H1 (cell line): ENCODE data around the gene ITM2B. TPM values are rescaled to one million over a fixed set of nuclear protein-coding genes. Genes with fewer than 3 reads are reported as not detected.

Experiments used
- CTCF ChIA-PET: fragments of 300-600 bp; sonication (Branson Sonifier 250); formaldehyde crosslinking; loops from one replicate; lab custom pipeline; 2021; ENCODE audit not compliant: partially characterized antibody; lab: Charles Lee
- POLR2A ChIA-PET: fragments of 300-600 bp; sonication (Branson Sonifier 250); formaldehyde crosslinking; loops from one replicate; lab custom pipeline; 2021; ENCODE audit warnings: inconsistent platforms; ENCODE audit not compliant: partially characterized antibody; lab: Charles Lee
- DNase-seq, 2 experiments: peaks; one replicate each; pipeline versions ENCODE4 v3.0.0 to v3.0.0-alpha.2; 2010 to 2022; ENCODE audit warnings: low spot score in 2 of 2, low read depth in 1 of 2, mixed read lengths in 1 of 2
- FAIRE-seq: peaks from 2 replicates; lab custom pipeline; 2011; peaks lifted over from hg19 to GRCh38; lab: Jason Lieb, UNC
- H2AFZ ChIP-seq: 2 replicates; pipeline ENCODE4 v1.8.1; 2012; ENCODE audit warnings: low read length, inconsistent platforms
- H2AK5ac ChIP-seq: 2 replicates; pipeline ENCODE4 v1.6.1; 2013; ENCODE audit warnings: low read depth, low read length
- H2BK120ac ChIP-seq: replicated peaks from 2 replicates; pipeline ENCODE3; 2013; ENCODE audit warnings: low read depth, low read length, inconsistent platforms
- H2BK12ac ChIP-seq: 2 replicates; pipeline ENCODE4 v1.6.1; 2013; ENCODE audit warnings: low read depth, low read length
- H2BK15ac ChIP-seq: 2 replicates; pipeline ENCODE4 v1.6.1; 2013; ENCODE audit warnings: low read length
- H2BK20ac ChIP-seq: 2 replicates; pipeline ENCODE4 v1.6.1; 2013; ENCODE audit warnings: low read length
- H2BK5ac ChIP-seq: 2 replicates; pipeline ENCODE4 v1.6.1; 2013; ENCODE audit warnings: low read depth, low read length
- H3K14ac ChIP-seq: 2 replicates; pipeline ENCODE4 v1.6.1; 2013; ENCODE audit warnings: inconsistent platforms; ENCODE audit not compliant: insufficient read length
- H3K18ac ChIP-seq: 2 replicates; pipeline ENCODE4 v1.6.1; 2013; ENCODE audit warnings: low read length; ENCODE audit errors: extremely low read depth
- H3K23ac ChIP-seq: 2 replicates; pipeline ENCODE4 v1.6.1; 2013; ENCODE audit warnings: inconsistent platforms; ENCODE audit not compliant: insufficient read length
- H3K23me2 ChIP-seq: 2 replicates; pipeline ENCODE4 v1.6.1; 2013; ENCODE audit warnings: low read depth, low read length
- H3K27ac ChIP-seq: 2 replicates; pipeline ENCODE4 v1.6.1; 2011; ENCODE audit warnings: low read depth, low read length, inconsistent platforms
- H3K27me3 ChIP-seq, 4 experiments: replicated peaks in 1 of 4; 1 replicate in 1 of 4; 2 replicates in 3 of 4; pipeline versions ENCODE4 v1.6.1 to v1.8.1; 2011 to 2013; ENCODE audit warnings: low read length in 3 of 4, mild to moderate bottlenecking in 3 of 4, inconsistent platforms in 2 of 4, mixed read lengths in 2 of 4, moderate library complexity in 1 of 4; ENCODE audit not compliant: control insufficient read depth in 3 of 4, insufficient read depth in 3 of 4; ENCODE audit errors: extremely low read depth in 1 of 4
- H3K36me3 ChIP-seq, 4 experiments: 2 replicates each; pipeline versions ENCODE4 v1.6.1 to v1.8.1; 2011 to 2013; ENCODE audit warnings: mild to moderate bottlenecking in 4 of 4, low read length in 3 of 4, moderate library complexity in 2 of 4, control low read depth in 1 of 4, inconsistent platforms in 1 of 4; ENCODE audit not compliant: insufficient read depth in 4 of 4, control insufficient read depth in 2 of 4
- H3K4ac ChIP-seq: replicated peaks from 2 replicates; pipeline ENCODE3; 2013; ENCODE audit warnings: low read length, low read depth, mixed read lengths, inconsistent platforms; ENCODE audit not compliant: insufficient read length
- H3K4me1 ChIP-seq, 4 experiments: replicated peaks in 1 of 4; 1 replicate in 1 of 4; 2 replicates in 3 of 4; pipeline versions ENCODE4 v1.6.1 to v1.8.1; 2011 to 2013; ENCODE audit warnings: low read length in 3 of 4, inconsistent platforms in 2 of 4, mixed read lengths in 1 of 4; ENCODE audit not compliant: insufficient read depth in 4 of 4, control insufficient read depth in 3 of 4
- H3K4me2 ChIP-seq, 2 experiments: 2 replicates each; pipeline versions ENCODE4 v1.6.1 to v1.8.1; 2011 to 2013; ENCODE audit warnings: low read depth in 2 of 2, low read length in 2 of 2, control low read depth in 1 of 2, inconsistent platforms in 1 of 2, mild to moderate bottlenecking in 1 of 2; ENCODE audit not compliant: insufficient read depth in 1 of 2
- H3K4me3 ChIP-seq, 4 experiments: fragments of 200-600, 300-600 bp in 1 of 4; sonication (generic), shearing (Covaris generic), sonication (Bioruptor Twin) in 1 of 4; 2 replicates each; pipeline versions ENCODE4 v1.5.1 to v1.8.1; 2011 to 2016; ENCODE audit warnings: low read length in 4 of 4, low read depth in 3 of 4, control low read depth in 2 of 4, inconsistent platforms in 2 of 4, mild to moderate bottlenecking in 2 of 4, mixed read lengths in 1 of 4, moderate library complexity in 1 of 4; ENCODE audit not compliant: insufficient read depth in 2 of 4; ENCODE audit errors: extremely low read depth in 1 of 4
- H3K56ac ChIP-seq: replicated peaks from 2 replicates; pipeline ENCODE3; 2013; ENCODE audit warnings: low read depth, mild to moderate bottlenecking, mixed read lengths, low read length, inconsistent platforms; ENCODE audit not compliant: insufficient read length
- H3K79me1 ChIP-seq: 2 replicates; pipeline ENCODE4 v1.6.1; 2013; ENCODE audit warnings: low read depth, low read length, control low read depth
- H3K79me2 ChIP-seq, 2 experiments: 2 replicates each; pipeline versions ENCODE4 v1.6.1 to v1.8.1; 2012 to 2013; ENCODE audit warnings: low read length in 2 of 2, mild to moderate bottlenecking in 2 of 2, inconsistent platforms in 1 of 2; ENCODE audit not compliant: insufficient read depth in 2 of 2, control insufficient read depth in 1 of 2
- H3K9ac ChIP-seq, 4 experiments: replicated peaks in 1 of 4; 1 replicate in 1 of 4; 2 replicates in 3 of 4; pipeline versions ENCODE4 v1.6.1 to v1.8.1; 2011 to 2013; ENCODE audit warnings: low read depth in 3 of 4, low read length in 3 of 4, control low read depth in 2 of 4, mild to moderate bottlenecking in 2 of 4, moderate library complexity in 2 of 4, inconsistent platforms in 1 of 4; ENCODE audit errors: extremely low read depth in 1 of 4
- H3K9me3 ChIP-seq, 2 experiments: 2 replicates each; pipeline versions ENCODE4 v1.6.1 to v1.8.1; 2012 to 2013; ENCODE audit warnings: mild to moderate bottlenecking in 2 of 2, moderate library complexity in 2 of 2, control low read depth in 1 of 2, inconsistent platforms in 1 of 2, low read depth in 1 of 2, low read length in 1 of 2, mixed read lengths in 1 of 2; ENCODE audit not compliant: insufficient read depth in 2 of 2
- H4K20me1 ChIP-seq, 2 experiments: replicated peaks in 1 of 2; 2 replicates each; pipeline versions ENCODE3 to v1.8.1; 2011 to 2013; ENCODE audit warnings: inconsistent platforms in 2 of 2, low read length in 2 of 2, mild to moderate bottlenecking in 1 of 2; ENCODE audit not compliant: insufficient read depth in 2 of 2, control insufficient read depth in 1 of 2
- H4K5ac ChIP-seq: 2 replicates; pipeline ENCODE4 v1.6.1; 2013; ENCODE audit warnings: low read length, low read depth, mixed read lengths, inconsistent platforms; ENCODE audit not compliant: insufficient read length
- H4K8ac ChIP-seq: 2 replicates; pipeline ENCODE4 v1.8.0; 2013; ENCODE audit warnings: mild to moderate bottlenecking, moderate library complexity, low read length, inconsistent platforms; ENCODE audit not compliant: insufficient read depth; ENCODE audit errors: extremely low read depth
- H4K91ac ChIP-seq: replicated peaks from 2 replicates; pipeline ENCODE3; 2013; ENCODE audit warnings: low read length, mixed read lengths, inconsistent platforms; ENCODE audit not compliant: insufficient read length
- ASH2L ChIP-seq: fragments of 200-600, 300-600 bp; sonication (generic); IDR thresholded peaks from one replicate; pipeline ENCODE4 v1.7.1; 2017; ENCODE audit warnings: low read length
- ATF3 ChIP-seq: IDR thresholded peaks from 2 replicates; pipeline ENCODE4 v1.6.1; 2011; ENCODE audit warnings: low read depth, mild to moderate bottlenecking, low read length; ENCODE audit not compliant: insufficient read depth
- BCL11A ChIP-seq, 2 experiments: IDR thresholded peaks; one replicate each; pipeline ENCODE4 v1.6.1; 2011; ENCODE audit warnings: low read depth in 2 of 2, low read length in 2 of 2, mild to moderate bottlenecking in 2 of 2
- CHD2 ChIP-seq: IDR thresholded peaks from 2 replicates; pipeline ENCODE4 v1.6.1; 2012; ENCODE audit warnings: low read length, improper control_type of control experiment
- HDAC6 ChIP-seq: IDR thresholded peaks from one replicate; pipeline ENCODE4 v1.7.1; 2012; ENCODE audit warnings: low read depth, mild to moderate bottlenecking, inconsistent platforms, low read length, moderate library complexity
- KDM1A ChIP-seq: fragments of 200-600, 300-600 bp; sonication (generic); IDR thresholded peaks from 2 replicates; pipeline ENCODE4 v1.7.1; 2016; ENCODE audit warnings: mild to moderate bottlenecking, low read length, borderline replicate concordance
- KDM4A ChIP-seq: IDR thresholded peaks from one replicate; pipeline ENCODE4 v1.7.1; 2012; ENCODE audit warnings: low read depth, mild to moderate bottlenecking, moderate library complexity, low read length, inconsistent platforms; ENCODE audit not compliant: severe bottlenecking
- NANOG ChIP-seq: IDR thresholded peaks from 2 replicates; pipeline ENCODE4 v1.6.1; 2011; ENCODE audit warnings: low read length, low read depth, mild to moderate bottlenecking, inconsistent platforms; ENCODE audit not compliant: insufficient read depth, poor library complexity, severe bottlenecking
- RBBP5 ChIP-seq: IDR thresholded peaks from 2 replicates; pipeline ENCODE4 v1.7.1; 2012; ENCODE audit warnings: low read depth, mild to moderate bottlenecking, inconsistent platforms, low read length, moderate library complexity, borderline replicate concordance
- SAP30 ChIP-seq: fragments of 300-600 bp; sonication (generic); IDR thresholded peaks from 2 replicates; pipeline ENCODE4 v1.7.1; 2012; ENCODE audit warnings: low read length, moderate library complexity, mild to moderate bottlenecking, inconsistent platforms; ENCODE audit not compliant: insufficient read depth, insufficient replicate concordance
- SIN3A ChIP-seq, 2 experiments: IDR thresholded peaks in 1 of 2; conservative IDR thresholded peaks in 1 of 2; 2 replicates each; pipeline ENCODE4 v1.6.1; 2011 to 2012; ENCODE audit warnings: low read length in 2 of 2, improper control_type of control experiment in 1 of 2, low read depth in 1 of 2, mild to moderate bottlenecking in 1 of 2
- SP2 ChIP-seq: IDR thresholded peaks from 2 replicates; pipeline ENCODE4 v1.6.1; 2012; ENCODE audit warnings: mild to moderate bottlenecking, low read length, inconsistent platforms
- YY1 ChIP-seq: IDR thresholded peaks from 2 replicates; pipeline ENCODE4 v1.6.1; 2011; ENCODE audit warnings: low read depth, mild to moderate bottlenecking, low read length
- WGBS, 2 experiments: shearing (Covaris generic) in 1 of 2; methylation state at CpG; one replicate each; pipeline versions ENCODE4 v1.1.6 to v1.1.7; 2013 to 2015; ENCODE audit warnings: low lambda C conversion rate in 2 of 2, mixed read lengths in 2 of 2, inconsistent platforms in 1 of 2, low coverage in 1 of 2, missing lambda C conversion rate in 1 of 2; ENCODE audit not compliant: insufficient replicate concordance in 2 of 2, insufficient coverage in 1 of 2, insufficient read length in 1 of 2; ENCODE audit errors: extremely low coverage in 1 of 2, missing lambda C conversion rate in 1 of 2; 5-methylcytosine and 5-hydroxymethylcytosine counted together
- polyA plus RNA-seq, 7 experiments: library from polyadenylated mRNA; depleted of rRNA in 3 of 7; stranded (reverse) in 5 of 7; unstranded in 2 of 7; fragments of >200 nt in 5 of 7; fragments of 200-250 nt in 2 of 7; gene quantifications; 1 replicate in 5 of 7; 2 replicates in 1 of 7; 4 replicates in 1 of 7; pipeline versions ENCODE4 v1.2.1 to v1.2.3, GENCODE V29; 2011 to 2013; ENCODE audit warnings: missing spikeins in 2 of 7, mixed read lengths in 2 of 7
- total RNA-seq: library from RNA; stranded (reverse); fragmentation: NEBNext Ultra II Directional; extraction: Animal tissue kit (Norgen Biotek cat#: 25700); gene quantifications from 2 replicates; pipeline ENCODE4 v1.2.1, GENCODE V29; 2021

ITM2B gene
- total and polyA plus RNA-seq, 2 of the 8 experiments (the other 6 are each of a cell fraction or from before 2014, with no cell fraction given) = 132 to 184 TPM

DNA sequence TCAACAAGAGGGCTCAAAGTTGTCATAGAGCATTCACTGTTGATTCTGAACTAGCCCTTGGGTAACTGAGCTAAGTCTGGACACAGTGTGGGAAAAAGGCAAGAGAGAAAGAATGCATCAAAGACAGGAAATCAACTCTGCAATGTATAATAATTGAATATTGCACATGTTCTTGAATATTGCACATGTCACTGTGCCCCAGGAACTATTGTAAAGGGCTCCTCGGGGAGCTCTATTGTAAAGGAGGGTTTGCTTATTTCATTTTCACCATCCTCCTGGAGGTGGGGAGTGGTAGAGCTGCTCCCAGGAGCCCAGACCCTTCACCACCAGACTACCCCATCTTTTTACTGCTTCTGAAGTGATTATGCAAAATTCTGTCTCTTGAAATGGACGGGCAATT is 44.4 kb upstream of the ITM2B start:
- H3K56ac ChIP-seq = no peak overlapping the region
- H3K4ac ChIP-seq = no peak overlapping the region
- 84% methylated on average over 2 of the region's 2 CpGs; no CpG with 5 or more reads in 1 of the 2 experiments for WGBS, 2 experiments
- TF ChIP-seq SIN3A (conservative IDR thresholded peaks at IDR 0.05 in 1 of 2, IDR thresholded peaks at IDR 0.05 in 1 of 2; ENCODE audit: low read depth in 1 of 2, low read length in 2 of 2) (no peak), ASH2L (no peak), ATF3 (no peak), RBBP5 (no peak), HDAC6 (no peak), BCL11A (IDR thresholded peaks at IDR 0.05; ENCODE audit: low read depth in 2 of 2, low read length in 2 of 2) (no peak), NANOG (no peak), SP2 (no peak), KDM1A (no peak), KDM4A (no peak), CHD2 (no peak), YY1 (no peak), SAP30 (no peak)

More for the DNA sequence above, 44.4 kb upstream of the ITM2B start:
- H3K36me3 ChIP-seq = no peaks in the 10 kb centered on the region
- H3K4me3 ChIP-seq = no peak overlapping the region
- FAIRE-seq (no peak), DNase-seq (no peak)
- CTCF ChIA-PET = interaction anchor here (1.6 to 3.3 kb wide), 2 partner anchors 10 kb away, joined by 7 to 15 read pairs; no protein-coding TSS in a partner anchor
- H3K14ac ChIP-seq = no peak overlapping the region
- no peak overlapping the region for H4K8ac ChIP-seq
- no peak overlapping the region for H3K9ac ChIP-seq
- H2BK5ac ChIP-seq = no peak overlapping the region
- no peak overlapping the region for H2BK120ac ChIP-seq
- H2AFZ ChIP-seq = no peak overlapping the region
- no peaks in the 10 kb centered on the region for H3K23me2 ChIP-seq
- no peak overlapping the region for H3K27ac ChIP-seq
- H2BK15ac ChIP-seq = no peak overlapping the region
- POLR2A ChIA-PET = no interaction called here
- H3K4me2 ChIP-seq = no peak overlapping the region
- H3K4me1 ChIP-seq = peaks cover 0 to 5% (median 0%) of the 10 kb centered on the region in 4 experiments; a peak in 1 of 7 replicates
- H4K20me1 ChIP-seq = no peaks in the 10 kb centered on the region
- H4K91ac ChIP-seq = no peak overlapping the region
- H2BK20ac ChIP-seq = no peak overlapping the region
- no peaks in the 10 kb centered on the region for H3K79me1 ChIP-seq
- H3K18ac ChIP-seq = no peak overlapping the region
- no peak overlapping the region for H2BK12ac ChIP-seq
- H3K79me2 ChIP-seq = no peaks in the 10 kb centered on the region
- H2AK5ac ChIP-seq = no peak overlapping the region
- no peaks in the 10 kb centered on the region for H3K9me3 ChIP-seq
- H3K23ac ChIP-seq = no peak overlapping the region
- no peak overlapping the region for H4K5ac ChIP-seq
- H3K27me3 ChIP-seq = no peaks in the 10 kb centered on the region
